ENCODE results near the gene RPH3AL.

- TF ChIP-seq CTCF (IDR thresholded peaks at IDR 0.05) = no peak
- TF ChIP-seq POLR2A (IDR thresholded peaks at IDR 0.05) = no peak
These were observed 73.3 kb downstream of the RPH3AL start for GRCh38 chr17:279331-279730.

Measured in transverse colon (tissue), 3 donors.